ENCODE measurements around the gene SLC4A1. TPM values are rescaled to one million over a fixed set of nuclear protein-coding genes. Genes with fewer than 3 reads are reported as not detected.

Gene SLC4A1
- total RNA-seq, 1 experiment from 2014 or later: 0.22 TPM

GRCh38 chr17:44284024-44284400 lies 16.1 kb upstream of the SLC4A1 start (continued):
- TF ChIP-seq, protein P1, sequence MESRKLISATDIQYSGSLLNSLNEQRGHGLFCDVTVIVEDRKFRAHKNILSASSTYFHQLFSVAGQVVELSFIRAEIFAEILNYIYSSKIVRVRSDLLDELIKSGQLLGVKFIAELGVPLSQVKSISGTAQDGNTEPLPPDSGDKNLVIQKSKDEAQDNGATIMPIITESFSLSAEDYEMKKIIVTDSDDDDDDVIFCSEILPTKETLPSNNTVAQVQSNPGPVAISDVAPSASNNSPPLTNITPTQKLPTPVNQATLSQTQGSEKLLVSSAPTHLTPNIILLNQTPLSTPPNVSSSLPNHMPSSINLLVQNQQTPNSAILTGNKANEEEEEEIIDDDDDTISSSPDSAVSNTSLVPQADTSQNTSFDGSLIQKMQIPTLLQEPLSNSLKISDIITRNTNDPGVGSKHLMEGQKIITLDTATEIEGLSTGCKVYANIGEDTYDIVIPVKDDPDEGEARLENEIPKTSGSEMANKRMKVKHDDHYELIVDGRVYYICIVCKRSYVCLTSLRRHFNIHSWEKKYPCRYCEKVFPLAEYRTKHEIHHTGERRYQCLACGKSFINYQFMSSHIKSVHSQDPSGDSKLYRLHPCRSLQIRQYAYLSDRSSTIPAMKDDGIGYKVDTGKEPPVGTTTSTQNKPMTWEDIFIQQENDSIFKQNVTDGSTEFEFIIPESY (IDR thresholded peaks at IDR 0.05; ENCODE audit: extremely low read depth, insufficient replicate concordance, low read length): no peak
- TF ChIP-seq ATF3 (IDR thresholded peaks at IDR 0.05): no peak
- no peak for TF ChIP-seq POLR2A (IDR thresholded peaks at IDR 0.05; ENCODE audit: borderline replicate concordance, extremely low read depth, insufficient read depth, insufficient read length)
- TF ChIP-seq ELF1 (IDR thresholded peaks at IDR 0.05; ENCODE audit: borderline replicate concordance, low read depth): no peak
- TF ChIP-seq EZH2 (IDR thresholded peaks at IDR 0.05): no peak
- no peak for TF ChIP-seq REST (IDR thresholded peaks at IDR 0.05; ENCODE audit: low read depth)
- no peak for TF ChIP-seq EGR1 (IDR thresholded peaks at IDR 0.05; ENCODE audit: low read depth)
- no peak for TF ChIP-seq JUND (IDR thresholded peaks at IDR 0.05)

GRCh38 chr17:44283344-44284023 lies 15.5 kb upstream of the SLC4A1 start:
- Histone ChIP-seq H4K20me1 (ENCODE audit: insufficient read depth) (no peaks in the 10 kb centered on the region), H3K9me2 (ENCODE audit: insufficient read depth) (no peaks in the 10 kb centered on the region), H3K27me3 (ENCODE audit: insufficient read depth, low read length) (no peaks in the 10 kb centered on the region), H3K9me3 (ENCODE audit: control insufficient read depth in 1 of 2, insufficient read depth in 1 of 2, low read depth in 1 of 2, low read length in 2 of 2) (no peaks in the 10 kb centered on the region), H3K36me3 (ENCODE audit: control insufficient read depth in 1 of 2, insufficient read depth in 2 of 2, low read length in 2 of 2) (no peaks in the 10 kb centered on the region), H3K9ac (ENCODE audit: low read length) (no peak overlapping the region), H3K4me3 (replicated peaks in 1 of 2; ENCODE audit: low read depth in 1 of 2, low read length in 2 of 2) (no peak overlapping the region), H3K4me2 (ENCODE audit: low read length) (no peak overlapping the region), H2AFZ (ENCODE audit: low read depth, low read length, poor library complexity, severe bottlenecking) (no peak overlapping the region), H3K27ac (ENCODE audit: low read depth, low read length) (no peak overlapping the region), H3K79me2 (ENCODE audit: insufficient read depth, low read length) (no peaks in the 10 kb centered on the region), H3K4me1 (ENCODE audit: control insufficient read depth in 1 of 2, insufficient read depth in 2 of 2, low read length in 2 of 2) (peaks cover 0 to 11% of the 10 kb centered on the region in 2 experiments; a peak in 2 of 4 replicates)
- ATAC-seq: no peak
- intact Hi-C loops (cut with micrococcal nuclease): no loop called here
- ChIA-PET RAD21 (ENCODE audit: low non-redundant PET in 1 of 2, low total read pairs in 2 of 2, uncharacterized antibody in 2 of 2, unreplicated experiment in 2 of 2) (no interaction called here), CTCF (no interaction called here), POLR2A (no interaction called here)
- BruUV-seq (replicated peaks): no TSS peak
- no peak for DNase-seq (ENCODE audit: low read depth, low spot score)
- TF ChIP-seq ELF1 (IDR thresholded peaks at IDR 0.05; ENCODE audit: borderline replicate concordance, low read depth) (no peak), EZH2 (IDR thresholded peaks at IDR 0.05) (no peak), EZH2phosphoT487 (IDR thresholded peaks at IDR 0.05; ENCODE audit: borderline replicate concordance) (no peak), ZNF274 (IDR thresholded peaks at IDR 0.05; ENCODE audit: low read depth, low read length) (no peak), CBX3 (IDR thresholded peaks at IDR 0.05; ENCODE audit: low read depth) (no peak), POLR2A (IDR thresholded peaks at IDR 0.05; ENCODE audit: borderline replicate concordance, extremely low read depth, insufficient read depth, insufficient read length) (no peak), REST (IDR thresholded peaks at IDR 0.05; ENCODE audit: low read depth) (no peak)
- TF ChIP-seq, protein P1 (IDR thresholded peaks at IDR 0.05; ENCODE audit: extremely low read depth, insufficient replicate concordance, low read length): no peak
